NOMO-1 treated with dmso at 0.1 percent for 144 hours (cell line): ENCODE data around the gene TAF10.
A peak's percentile ranks its signal among the peaks of the same experiment; 100 is the strongest.

Experiments used
- DNase-seq: peaks from one replicate; lab custom pipeline; 2025; ENCODE audit not compliant: unreplicated experiment; lab: John Stamatoyannopoulos, UW

The TAF10 gene

GRCh38 chr11:6640985-6641701 is 29.1 kb upstream of the TAF10 start:
- DNase-seq, result no peak

DNA sequence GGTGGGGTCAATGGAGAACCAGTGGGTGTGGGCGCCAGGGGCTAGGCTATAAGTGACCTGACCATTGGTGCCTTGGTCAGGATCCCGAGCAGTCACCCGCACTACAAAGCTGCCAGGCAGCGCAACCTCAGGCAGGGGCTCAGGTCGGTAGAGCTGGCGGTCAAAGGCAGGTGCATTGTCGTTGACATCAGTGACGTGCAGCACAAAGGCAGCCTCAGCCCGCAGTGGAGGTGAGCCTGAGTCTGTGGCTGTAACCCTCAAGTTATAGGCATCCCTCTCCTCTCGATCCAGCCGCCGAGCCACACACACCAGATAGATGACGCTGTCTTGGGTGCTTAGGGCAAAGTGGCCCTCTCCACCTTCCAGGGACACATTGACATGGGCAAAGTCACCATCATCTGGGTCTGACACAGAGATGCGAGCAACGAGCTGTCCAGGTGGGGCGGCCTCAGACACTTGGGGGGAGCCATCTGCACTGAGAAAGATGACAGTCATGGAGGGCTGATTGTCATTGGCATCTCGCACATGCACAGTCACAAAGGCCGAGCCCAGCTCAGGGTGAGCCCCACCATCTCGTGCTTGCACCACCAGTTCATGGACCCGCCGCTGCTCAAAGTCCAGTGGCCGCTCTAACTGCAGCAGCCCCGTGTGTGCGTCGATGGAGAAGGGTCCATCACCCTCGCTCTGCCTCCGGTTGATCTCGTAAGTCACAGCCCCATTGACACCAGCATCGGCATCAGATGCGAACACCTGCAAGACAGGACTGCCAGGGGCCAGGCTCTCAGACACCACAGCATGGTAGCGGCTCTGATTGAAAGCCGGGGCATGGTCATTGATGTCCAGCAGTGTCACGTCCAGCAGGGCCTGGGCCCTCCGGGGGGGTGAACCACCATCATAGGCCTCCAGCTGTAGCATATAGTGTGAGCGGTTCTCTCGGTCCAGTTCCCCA is 28.3 kb upstream of the TAF10 start:
- DNase-seq, result no peak

GRCh38 chr11:6638429-6638828 is 26.4 kb upstream of the TAF10 start:
- no peak for DNase-seq

- no peak for DNase-seq
These were observed 25.9 kb upstream of the TAF10 start for GRCh38 chr11:6637871-6638270.

GRCh38 chr11:6636480-6636879 is 24.5 kb upstream of the TAF10 start:
- DNase-seq, result no peak

DNA sequence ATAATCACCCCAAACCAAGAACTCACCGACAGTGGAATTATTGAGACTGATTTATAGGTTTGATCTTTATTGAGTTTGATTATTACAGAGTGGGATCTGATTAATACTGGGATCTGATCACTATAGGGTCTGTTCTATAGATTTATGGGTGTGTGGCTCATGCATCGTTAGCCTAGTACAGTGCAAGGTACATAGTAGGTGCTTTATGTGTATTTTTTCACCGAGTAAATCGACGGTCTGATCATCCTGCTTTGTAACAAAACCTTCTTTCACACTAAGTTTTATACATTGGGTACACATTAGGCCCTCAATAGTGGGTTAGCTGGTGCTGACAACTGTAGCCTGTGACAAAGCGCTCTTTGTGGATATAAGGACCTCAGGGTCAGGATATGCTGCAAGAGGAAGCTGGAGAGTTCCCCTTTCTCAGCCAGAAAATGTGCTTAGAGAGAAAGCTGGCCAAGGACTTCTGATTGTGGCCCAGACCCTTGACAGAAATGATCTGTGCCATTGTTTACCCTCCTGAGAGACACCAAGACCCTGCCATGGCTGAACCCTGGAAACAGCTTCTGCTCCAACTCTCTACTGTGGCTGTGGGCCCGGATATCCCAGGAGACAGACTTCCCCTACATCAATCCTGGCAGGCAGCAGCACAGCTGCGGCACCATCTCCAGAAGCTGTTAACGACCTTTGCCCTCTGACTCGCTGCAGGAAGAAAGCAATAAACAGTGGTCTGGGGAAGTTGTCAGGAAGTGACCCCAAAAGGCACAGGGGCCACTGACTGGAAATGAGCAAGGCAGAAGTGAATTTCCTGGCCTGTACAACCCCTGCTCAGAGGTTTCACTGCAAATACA is 23.3 kb upstream of the TAF10 start:
- DNase-seq, result peak; percentile 89

DNA sequence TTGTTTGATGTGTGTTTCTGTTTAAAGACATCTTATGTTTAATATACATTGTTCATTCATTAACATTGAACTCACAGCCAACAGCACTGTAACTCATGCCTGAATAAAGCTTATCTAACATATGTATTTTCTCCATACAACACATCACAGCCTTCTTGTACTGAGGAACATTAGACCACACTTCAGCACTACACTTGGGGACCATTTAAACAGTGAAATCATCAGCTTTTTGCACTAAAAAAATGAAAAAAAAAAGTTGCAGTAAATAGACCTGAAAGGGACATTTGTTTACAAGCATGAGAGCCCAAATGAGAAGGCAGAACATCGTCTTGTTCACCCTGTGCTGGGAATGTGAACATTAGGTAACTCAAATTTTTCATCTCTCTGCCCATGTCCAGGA is 22.5 kb upstream of the TAF10 start:
- no peak for DNase-seq

DNA sequence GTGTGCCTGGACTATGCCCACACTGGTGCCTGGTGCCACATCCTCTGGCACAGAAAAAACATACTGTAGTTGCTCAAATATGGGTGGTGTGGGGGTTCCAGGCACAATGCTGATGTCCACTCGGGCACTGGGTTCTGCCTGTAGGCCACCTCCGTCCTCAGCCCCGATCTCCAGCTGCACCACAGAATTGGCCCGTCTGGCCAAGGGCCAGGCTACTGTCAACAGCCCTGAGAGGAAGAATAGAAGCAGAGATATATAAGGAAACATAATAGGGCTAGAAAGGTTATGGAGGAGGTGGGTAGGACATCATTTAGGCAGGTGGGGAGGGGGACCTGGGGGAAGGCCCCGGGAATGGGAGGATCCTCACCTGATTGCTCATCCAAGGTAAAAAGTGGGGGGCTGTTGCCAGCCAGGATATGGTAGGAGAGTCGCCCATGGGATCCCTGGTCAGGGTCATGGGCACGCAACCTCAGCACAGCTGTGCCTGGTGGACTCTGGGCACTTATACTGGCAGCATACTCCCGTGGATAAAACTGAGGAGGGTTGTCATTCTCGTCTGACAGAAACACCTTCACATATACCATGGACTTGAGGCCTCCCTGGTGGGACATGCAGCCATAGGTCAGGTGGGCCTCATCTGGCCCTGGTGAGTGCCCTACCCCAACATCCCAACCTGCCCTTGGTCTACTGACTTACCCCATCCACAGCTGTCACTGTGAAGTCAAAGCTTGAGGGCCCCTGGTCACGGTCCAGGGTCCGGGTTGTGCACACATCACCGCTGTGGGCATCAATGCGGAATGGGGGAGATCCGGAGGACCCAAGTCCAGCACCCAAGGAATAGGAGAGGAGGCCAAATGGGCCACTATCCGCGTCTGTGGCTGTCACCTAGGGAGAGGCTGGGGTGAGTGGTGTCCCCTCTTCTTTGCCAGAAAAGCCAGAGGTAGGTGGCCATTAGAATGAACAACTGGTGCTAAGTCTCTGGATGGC is 21.7 kb upstream of the TAF10 start:
- no peak for DNase-seq

DNA sequence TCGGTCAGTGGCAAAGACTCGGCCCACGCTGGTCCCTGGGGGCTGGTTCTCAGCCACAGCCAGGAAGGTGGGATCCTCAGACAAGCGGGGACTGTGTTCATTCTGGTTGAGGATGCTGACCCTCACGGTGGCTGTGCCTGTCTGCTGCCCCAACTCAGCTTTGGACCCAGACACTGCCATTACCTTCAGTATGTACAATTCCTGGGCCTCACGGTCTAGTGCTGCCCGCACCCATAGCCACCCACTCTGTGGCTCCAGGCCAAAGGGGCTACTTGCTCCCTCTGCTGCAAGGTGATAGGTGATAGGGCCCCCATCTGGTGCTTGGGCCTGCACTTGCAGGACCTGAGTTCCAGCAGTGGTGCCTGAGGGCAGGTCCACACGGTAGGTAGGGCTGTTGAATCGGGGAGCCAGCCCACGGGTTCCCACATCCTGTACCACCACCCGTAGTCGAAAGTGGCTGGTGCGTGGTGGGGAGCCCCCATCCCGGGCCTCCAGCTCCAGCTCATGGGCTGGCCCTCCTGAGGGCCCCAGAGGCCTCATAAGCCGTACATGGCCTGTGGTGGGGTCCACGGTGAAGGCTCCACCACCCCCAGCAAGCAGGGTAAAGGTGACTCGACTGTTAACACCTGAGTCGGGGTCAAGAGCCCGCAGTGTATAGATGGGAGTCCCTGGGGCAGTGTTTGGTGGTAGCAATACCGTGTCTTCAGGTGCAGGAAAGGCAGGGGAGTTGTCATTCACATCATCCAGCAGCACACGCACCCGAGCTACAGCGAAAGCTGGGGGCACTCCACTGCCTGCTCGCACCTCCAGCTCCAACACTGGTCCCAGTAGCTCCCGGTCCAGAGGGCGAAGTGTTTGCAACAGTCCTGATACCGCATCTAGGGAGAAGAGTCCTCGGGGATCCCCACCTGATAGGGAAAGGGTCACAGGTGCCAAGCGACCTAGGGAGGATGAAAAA is 20.4 kb upstream of the TAF10 start:
- DNase-seq, result no peak

GRCh38 chr11:6631361-6631890 is 19.4 kb upstream of the TAF10 start:
- no peak for DNase-seq

DNA sequence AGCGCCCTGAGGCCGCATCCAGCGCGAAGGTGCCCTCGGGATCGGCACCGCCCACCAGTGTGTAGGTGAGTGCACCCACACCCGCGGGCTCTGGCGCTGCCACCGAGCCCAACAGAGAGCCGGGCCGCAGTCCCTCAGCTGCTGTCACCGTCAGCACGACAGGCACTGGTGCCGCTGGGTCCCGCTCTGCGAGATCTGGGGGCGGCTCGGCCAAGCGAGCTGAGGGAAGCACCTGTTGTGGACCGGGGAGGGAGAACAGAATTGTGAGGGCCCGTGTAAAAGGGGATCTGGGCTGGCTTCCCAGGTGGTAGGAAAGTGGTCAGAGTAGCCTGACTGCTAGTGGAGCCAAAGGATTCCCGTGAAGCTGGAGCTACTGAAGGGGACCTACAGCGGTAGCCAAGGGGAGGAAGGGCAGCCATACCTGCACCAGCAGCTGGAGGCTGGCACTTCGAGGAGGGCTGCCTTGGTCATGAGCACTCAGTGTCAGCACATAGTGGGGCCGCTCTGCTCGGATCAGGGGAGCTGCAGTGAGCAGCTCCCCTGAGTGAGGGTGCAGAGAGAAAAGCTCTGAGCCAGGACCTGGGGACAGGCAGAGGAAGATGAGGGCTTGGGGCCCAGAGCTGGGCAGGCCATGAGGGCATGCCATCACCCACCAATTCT is 18.7 kb upstream of the TAF10 start:
- no peak for DNase-seq

- DNase-seq, result no peak
These were observed 18.0 kb upstream of the TAF10 start for GRCh38 chr11:6629892-6630631.

- no peak for DNase-seq
These were observed 17.5 kb upstream of the TAF10 start for GRCh38 chr11:6629573-6629891.

DNA sequence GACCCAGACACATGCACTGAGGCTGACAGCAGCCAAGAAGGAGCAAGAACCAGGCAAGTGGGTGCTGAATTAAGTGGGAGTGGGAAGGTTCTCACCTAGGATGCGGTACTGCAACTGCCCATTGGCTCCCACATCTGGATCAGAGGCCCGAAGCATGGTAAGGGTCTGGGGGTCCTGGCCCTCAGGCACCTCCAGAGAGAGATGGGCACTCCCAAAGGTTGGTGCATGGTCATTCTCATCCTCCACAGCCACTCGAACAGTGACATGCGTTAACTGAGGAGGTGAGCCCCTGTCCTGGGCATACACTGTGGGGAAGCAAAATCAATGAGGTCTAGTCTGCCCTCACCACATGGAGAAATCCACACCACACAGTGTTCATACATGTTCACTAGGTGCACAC is 16.5 kb upstream of the TAF10 start:
- DNase-seq, result no peak

DNA sequence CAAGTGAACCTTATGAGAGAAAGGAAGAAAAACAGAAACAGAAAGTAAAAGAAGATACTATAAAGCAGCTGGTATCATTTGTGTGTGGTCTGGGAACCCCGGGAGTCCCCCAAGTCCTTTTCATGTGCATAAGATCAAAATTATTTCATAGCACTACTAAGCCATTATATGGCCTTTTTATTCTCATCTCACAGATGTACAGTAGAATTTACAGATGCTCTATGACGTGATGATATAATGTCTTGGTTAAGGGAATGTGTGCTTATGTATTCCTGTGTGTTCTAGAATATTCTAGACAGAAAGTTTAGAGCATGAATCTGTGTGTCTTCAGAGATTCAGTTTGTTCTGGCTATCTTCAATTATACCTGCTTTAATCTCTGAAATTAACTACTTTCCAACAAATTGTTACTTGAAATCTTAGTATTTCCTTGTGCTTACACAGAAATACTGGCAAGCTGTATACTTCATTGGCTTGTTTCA is 15.8 kb upstream of the TAF10 start:
- DNase-seq, result no peak

- no peak for DNase-seq
These were observed 15.2 kb upstream of the TAF10 start for GRCh38 chr11:6626971-6627761.
